Measurements from ENCODE around the gene UBL7.

UBL7 gene

GRCh38 chr15:74423431-74424257 is 37.3 kb downstream of the UBL7 start:
- Histone ChIP-seq H3K4me3 (ENCODE audit: low read length) (no peak overlapping the region), H3K9ac (ENCODE audit: low read length) (no peak overlapping the region), H3K27me3 (ENCODE audit: control insufficient read depth, insufficient read depth, low read length) (no peaks in the 10 kb centered on the region), H3K27ac (ENCODE audit: low read depth, low read length) (no peak overlapping the region), H3K4me1 (ENCODE audit: control insufficient read depth, insufficient read depth, low read length) (no peaks in the 10 kb centered on the region), H3K36me3 (ENCODE audit: control insufficient read depth, insufficient read depth, low read length) (no peaks in the 10 kb centered on the region)

GRCh38 chr15:74422652-74423430 is 38.1 kb downstream of the UBL7 start:
- Histone ChIP-seq H3K9ac (ENCODE audit: low read length) (no peak overlapping the region), H3K36me3 (ENCODE audit: control insufficient read depth, insufficient read depth, low read length) (no peaks in the 10 kb centered on the region), H3K4me3 (ENCODE audit: low read length) (no peak overlapping the region), H3K27ac (ENCODE audit: low read depth, low read length) (no peak overlapping the region), H3K4me1 (ENCODE audit: control insufficient read depth, insufficient read depth, low read length) (no peaks in the 10 kb centered on the region), H3K27me3 (ENCODE audit: control insufficient read depth, insufficient read depth, low read length) (no peaks in the 10 kb centered on the region)

GRCh38 chr15:74422265-74422651 is 38.7 kb downstream of the UBL7 start:
- Histone ChIP-seq H3K27me3 (ENCODE audit: control insufficient read depth, insufficient read depth, low read length) (no peaks in the 10 kb centered on the region), H3K4me1 (ENCODE audit: control insufficient read depth, insufficient read depth, low read length) (no peaks in the 10 kb centered on the region), H3K36me3 (ENCODE audit: control insufficient read depth, insufficient read depth, low read length) (no peaks in the 10 kb centered on the region), H3K4me3 (ENCODE audit: low read length) (no peak overlapping the region), H3K27ac (ENCODE audit: low read depth, low read length) (no peak overlapping the region), H3K9ac (ENCODE audit: low read length) (no peak overlapping the region)

- no peaks in the 10 kb centered on the region for H3K36me3 ChIP-seq (ENCODE audit: control insufficient read depth, insufficient read depth, low read length)
- H3K4me3 ChIP-seq (ENCODE audit: low read length) = no peak overlapping the region
- no peaks in the 10 kb centered on the region for H3K4me1 ChIP-seq (ENCODE audit: control insufficient read depth, insufficient read depth, low read length)
- H3K9ac ChIP-seq (ENCODE audit: low read length) = no peak overlapping the region
- H3K27ac ChIP-seq (ENCODE audit: low read depth, low read length) = no peak overlapping the region
- no peaks in the 10 kb centered on the region for H3K27me3 ChIP-seq (ENCODE audit: control insufficient read depth, insufficient read depth, low read length)
These were observed 39.4 kb downstream of the UBL7 start for GRCh38 chr15:74421302-74422245.

GRCh38 chr15:74420193-74420905 is 40.6 kb downstream of the UBL7 start:
- no peak overlapping the region for H3K27ac ChIP-seq (ENCODE audit: low read depth, low read length)
- no peaks in the 10 kb centered on the region for H3K4me1 ChIP-seq (ENCODE audit: control insufficient read depth, insufficient read depth, low read length)
- H3K36me3 ChIP-seq (ENCODE audit: control insufficient read depth, insufficient read depth, low read length) = no peaks in the 10 kb centered on the region
- H3K27me3 ChIP-seq (ENCODE audit: control insufficient read depth, insufficient read depth, low read length) = no peaks in the 10 kb centered on the region
- H3K9ac ChIP-seq (ENCODE audit: low read length) = no peak overlapping the region
- no peak overlapping the region for H3K4me3 ChIP-seq (ENCODE audit: low read length)

- no peaks in the 10 kb centered on the region for H3K27me3 ChIP-seq (ENCODE audit: control insufficient read depth, insufficient read depth, low read length)
- H3K27ac ChIP-seq (ENCODE audit: low read depth, low read length) = no peak overlapping the region
- H3K4me1 ChIP-seq (ENCODE audit: control insufficient read depth, insufficient read depth, low read length) = no peaks in the 10 kb centered on the region
- no peaks in the 10 kb centered on the region for H3K36me3 ChIP-seq (ENCODE audit: control insufficient read depth, insufficient read depth, low read length)
- H3K9ac ChIP-seq (ENCODE audit: low read length) = no peak overlapping the region
- no peak overlapping the region for H3K4me3 ChIP-seq (ENCODE audit: low read length)
These were observed 41.5 kb downstream of the UBL7 start for GRCh38 chr15:74419432-74419831.

GRCh38 chr15:74418575-74419338 is 42.2 kb downstream of the UBL7 start:
- Histone ChIP-seq H3K27ac (ENCODE audit: low read depth, low read length) (no peak overlapping the region), H3K36me3 (ENCODE audit: control insufficient read depth, insufficient read depth, low read length) (no peaks in the 10 kb centered on the region), H3K27me3 (ENCODE audit: control insufficient read depth, insufficient read depth, low read length) (no peaks in the 10 kb centered on the region), H3K4me3 (ENCODE audit: low read length) (no peak overlapping the region), H3K4me1 (ENCODE audit: control insufficient read depth, insufficient read depth, low read length) (no peaks in the 10 kb centered on the region), H3K9ac (ENCODE audit: low read length) (no peak overlapping the region)

- Histone ChIP-seq H3K27me3 (ENCODE audit: control insufficient read depth, insufficient read depth, low read length) (no peaks in the 10 kb centered on the region), H3K4me1 (ENCODE audit: control insufficient read depth, insufficient read depth, low read length) (no peaks in the 10 kb centered on the region), H3K9ac (ENCODE audit: low read length) (no peak overlapping the region), H3K4me3 (ENCODE audit: low read length) (no peak overlapping the region), H3K27ac (ENCODE audit: low read depth, low read length) (no peak overlapping the region), H3K36me3 (ENCODE audit: control insufficient read depth, insufficient read depth, low read length) (no peaks in the 10 kb centered on the region)
These were observed 43.3 kb downstream of the UBL7 start for GRCh38 chr15:74417670-74418069.

- Histone ChIP-seq H3K27me3 (ENCODE audit: control insufficient read depth, insufficient read depth, low read length) (no peaks in the 10 kb centered on the region), H3K4me1 (ENCODE audit: control insufficient read depth, insufficient read depth, low read length) (no peaks in the 10 kb centered on the region), H3K36me3 (ENCODE audit: control insufficient read depth, insufficient read depth, low read length) (no peaks in the 10 kb centered on the region), H3K27ac (ENCODE audit: low read depth, low read length) (no peak overlapping the region), H3K4me3 (ENCODE audit: low read length) (no peak overlapping the region), H3K9ac (ENCODE audit: low read length) (no peak overlapping the region)
These were observed 43.7 kb downstream of the UBL7 start for GRCh38 chr15:74417225-74417624.

GRCh38 chr15:74415966-74416916 is 44.7 kb downstream of the UBL7 start:
- H3K27ac ChIP-seq (ENCODE audit: low read depth, low read length) = no peak overlapping the region
- no peak overlapping the region for H3K4me3 ChIP-seq (ENCODE audit: low read length)

More at GRCh38 chr15:74415966-74416916, 44.7 kb downstream of the UBL7 start:
- Histone ChIP-seq H3K4me1 (ENCODE audit: control insufficient read depth, insufficient read depth, low read length) (no peaks in the 10 kb centered on the region), H3K36me3 (ENCODE audit: control insufficient read depth, insufficient read depth, low read length) (peaks cover 2% of the 10 kb centered on the region), H3K9ac (ENCODE audit: low read length) (no peak overlapping the region), H3K27me3 (ENCODE audit: control insufficient read depth, insufficient read depth, low read length) (no peaks in the 10 kb centered on the region)
